SK-N-SH (cell line): ENCODE measurements around the gene CDK10.

Experiments used
- CHD2 ChIP-seq: fragments of 150-350 bp; IDR thresholded peaks from 2 replicates; pipeline ENCODE4 v1.6.1; 2018; ENCODE audit warnings: low read length; ENCODE audit not compliant: partially characterized antibody
- CTCF ChIP-seq: fragments of 200-600 bp; sonication (generic); IDR thresholded peaks from 2 replicates; pipeline ENCODE4 v1.6.1; 2017; ENCODE audit warnings: antibody characterized with exemption, mild to moderate bottlenecking, moderate library complexity
- NFIC ChIP-seq: IDR thresholded peaks from 2 replicates; pipeline ENCODE4 v1.4.0; 2012; ENCODE audit warnings: borderline replicate concordance
- TF ChIP-seq, protein P1 (sequence below): IDR thresholded peaks from 2 replicates; pipeline ENCODE4 v1.6.1; 2012; ENCODE audit warnings: mild to moderate bottlenecking, low read depth, low read length, moderate library complexity

DNA sequence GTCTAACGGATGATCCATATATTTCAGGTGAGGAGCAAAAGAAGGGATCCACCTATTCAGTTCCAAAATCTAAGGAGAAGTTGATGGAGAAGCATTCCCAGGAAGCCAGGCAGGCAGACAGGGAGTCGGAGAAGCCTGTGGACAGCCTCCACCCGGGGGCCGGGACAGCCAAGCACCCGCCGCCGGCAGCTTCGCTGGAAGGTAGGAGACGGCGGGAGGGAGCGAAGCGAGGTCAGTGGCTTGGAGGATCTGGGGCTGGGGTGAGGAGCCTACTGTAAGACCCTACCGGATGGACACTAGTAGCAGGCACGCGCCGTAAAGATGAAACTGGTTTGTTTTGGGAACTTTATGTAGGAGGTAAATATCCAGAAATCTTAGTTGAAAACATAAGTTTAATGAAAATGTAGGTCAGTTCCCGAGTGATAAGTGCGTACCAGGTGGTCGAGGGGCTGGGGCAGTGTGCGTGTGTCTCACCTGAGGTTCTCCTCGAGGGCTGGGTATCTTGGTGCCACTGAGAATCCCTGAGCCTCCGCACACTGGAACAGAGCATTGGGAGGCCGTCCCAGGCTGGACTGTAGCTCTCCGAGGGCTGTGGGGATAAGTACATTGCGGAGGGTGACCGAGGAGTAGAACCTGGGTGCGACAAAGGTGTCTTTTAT lies 28.1 kb upstream of the CDK10 start:
- TF ChIP-seq CHD2 (no peak), CTCF (no peak), NFIC (no peak)
- TF ChIP-seq, protein P1, sequence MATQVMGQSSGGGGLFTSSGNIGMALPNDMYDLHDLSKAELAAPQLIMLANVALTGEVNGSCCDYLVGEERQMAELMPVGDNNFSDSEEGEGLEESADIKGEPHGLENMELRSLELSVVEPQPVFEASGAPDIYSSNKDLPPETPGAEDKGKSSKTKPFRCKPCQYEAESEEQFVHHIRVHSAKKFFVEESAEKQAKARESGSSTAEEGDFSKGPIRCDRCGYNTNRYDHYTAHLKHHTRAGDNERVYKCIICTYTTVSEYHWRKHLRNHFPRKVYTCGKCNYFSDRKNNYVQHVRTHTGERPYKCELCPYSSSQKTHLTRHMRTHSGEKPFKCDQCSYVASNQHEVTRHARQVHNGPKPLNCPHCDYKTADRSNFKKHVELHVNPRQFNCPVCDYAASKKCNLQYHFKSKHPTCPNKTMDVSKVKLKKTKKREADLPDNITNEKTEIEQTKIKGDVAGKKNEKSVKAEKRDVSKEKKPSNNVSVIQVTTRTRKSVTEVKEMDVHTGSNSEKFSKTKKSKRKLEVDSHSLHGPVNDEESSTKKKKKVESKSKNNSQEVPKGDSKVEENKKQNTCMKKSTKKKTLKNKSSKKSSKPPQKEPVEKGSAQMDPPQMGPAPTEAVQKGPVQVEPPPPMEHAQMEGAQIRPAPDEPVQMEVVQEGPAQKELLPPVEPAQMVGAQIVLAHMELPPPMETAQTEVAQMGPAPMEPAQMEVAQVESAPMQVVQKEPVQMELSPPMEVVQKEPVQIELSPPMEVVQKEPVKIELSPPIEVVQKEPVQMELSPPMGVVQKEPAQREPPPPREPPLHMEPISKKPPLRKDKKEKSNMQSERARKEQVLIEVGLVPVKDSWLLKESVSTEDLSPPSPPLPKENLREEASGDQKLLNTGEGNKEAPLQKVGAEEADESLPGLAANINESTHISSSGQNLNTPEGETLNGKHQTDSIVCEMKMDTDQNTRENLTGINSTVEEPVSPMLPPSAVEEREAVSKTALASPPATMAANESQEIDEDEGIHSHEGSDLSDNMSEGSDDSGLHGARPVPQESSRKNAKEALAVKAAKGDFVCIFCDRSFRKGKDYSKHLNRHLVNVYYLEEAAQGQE, result no peak
